AG09319 (cell line): ENCODE measurements around the gene TTLL11.
A peak's percentile ranks its signal among the peaks of the same experiment; 100 is the strongest.

Source experiments
- DNase-seq: peaks from one replicate; pipeline ENCODE4 v3.0.0-alpha.2; 2010; ENCODE audit warnings: low read depth; ENCODE audit errors: extremely low read depth
- CTCF ChIP-seq: IDR thresholded peaks from 2 replicates; pipeline ENCODE4 v1.5.1; 2011; ENCODE audit warnings: low read depth, mild to moderate bottlenecking, inconsistent platforms, low read length, moderate library complexity

The TTLL11 gene

GRCh38 chr9:122103985-122104384 is 10.9 kb upstream of the TTLL11 start:
- no peak for DNase-seq
- no peak for TF ChIP-seq CTCF

GRCh38 chr9:122102156-122102555 is 9.0 kb upstream of the TTLL11 start:
- TF ChIP-seq CTCF, result no peak
- DNase-seq, result no peak

- DNase-seq, result no peak
Observed at GRCh38 chr9:122100756-122101155, 7.6 kb upstream of the TTLL11 start.

GRCh38 chr9:122099271-122099869 is 6.3 kb upstream of the TTLL11 start:
- TF ChIP-seq CTCF, result peak; percentile 74

More at GRCh38 chr9:122100756-122101155, 7.6 kb upstream of the TTLL11 start:
- no peak for TF ChIP-seq CTCF

GRCh38 chr9:122097679-122098315 is 4.7 kb upstream of the TTLL11 start:
- no peak for DNase-seq
- no peak for TF ChIP-seq CTCF

More at GRCh38 chr9:122099271-122099869, 6.3 kb upstream of the TTLL11 start:
- DNase-seq, result peak; percentile 51

- no peak for DNase-seq
- no peak for TF ChIP-seq CTCF
Observed at GRCh38 chr9:122096620-122097415, 3.7 kb upstream of the TTLL11 start.
